Transverse colon (tissue), 3 donors: ENCODE results near the gene SRSF12.

ENCODE experiments used
- POLR2A ChIP-seq: fragments of 450-650 bp; IDR thresholded peaks from one replicate; pipeline ENCODE4 v1.6.1; 2016; ENCODE audit warnings: antibody characterized with exemption, mild to moderate bottlenecking, moderate library complexity
- POLR2AphosphoS5 ChIP-seq, 3 donors: sonication (generic); formaldehyde crosslinking; IDR thresholded peaks; one replicate each; pipeline ENCODE4 v1.6.1; 2016; ENCODE audit warnings: antibody characterized with exemption in 3 of 3

GRCh38 chr6:89139509-89140346, 21.9 kb upstream of the SRSF12 start:
- TF ChIP-seq POLR2A (no peak), POLR2AphosphoS5 (IDR thresholded peaks at IDR 0.05) (no peak)
